ENCODE data around the gene KCNH6. TPM values are rescaled to one million over a fixed set of nuclear protein-coding genes. Genes with fewer than 3 reads are reported as not detected.

Gene KCNH6
- total RNA-seq (2022) = not detected in 2 replicates
- Bru-seq, nascent RNA = percentile 3 among the genes with signal in this experiment
- BruChase-seq, experiment 1, labeled RNA remaining after a 2-hour chase = not detected
- percentile 4 among the genes with signal in this experiment for BruChase-seq, experiment 2, labeled RNA remaining after a 6-hour chase
- long read RNA-seq = 0 reads

- no TSS peak for BruUV-seq (replicated peaks)
- H3K4me3 Mint-ChIP-seq (ENCODE audit: unreplicated experiment) = peak within 1 kb of the TSS; percentile 57
- intact Hi-C loops (cut with micrococcal nuclease; ENCODE audit: unreplicated experiment) = loop anchor here (2.0 kb wide), 2 partner anchors 49 to 77 kb away; partner anchors contain the start of gene CYB561
- peaks cover 8% of the 10 kb centered on the region for H3K27me3 Mint-ChIP-seq (ENCODE audit: insufficient read depth, unreplicated experiment)
- ChIA-PET CTCF (interaction anchor here (0.7 to 1.0 kb wide), 2 partner anchors 32 to 44 kb away, joined by 3 to 5 read pairs; no protein-coding TSS in a partner anchor), POLR2A (interaction anchor here (0.6 kb wide), 1 partner anchor 250 kb away, joined by 3 read pairs; the partner anchor contains the start of gene DDX42)
- no peaks in the 10 kb centered on the region for H3K9me3 Mint-ChIP-seq (ENCODE audit: unreplicated experiment)
- no peaks in the 10 kb centered on the region for H3K36me3 Mint-ChIP-seq (ENCODE audit: insufficient read depth, unreplicated experiment)
- peaks cover 8% of the 10 kb centered on the region for H3K4me1 Mint-ChIP-seq (ENCODE audit: low read depth, unreplicated experiment)
- Histone ChIP-seq H3K36me3 (ENCODE audit: control insufficient read depth, insufficient read depth, low read length) (no peaks in the 10 kb centered on the region), H3K4me1 (0 out of 2 replicates have a peak, but pooled peaks cover 4% of the 10 kb centered on the region), H3K4me3 (ENCODE audit: low read depth, low read length) (peak within 1 kb of the TSS; percentile 35), H3K27me3 (replicated peaks; ENCODE audit: control insufficient read depth, insufficient read depth, low read length) (no peaks in the 10 kb centered on the region), H3K9me3 (no peaks in the 10 kb centered on the region)
- no peak for TF ChIP-seq CTCF (IDR thresholded peaks at IDR 0.05; ENCODE audit: insufficient read depth in 1 of 2, low read depth in 1 of 2, low read length in 1 of 2, severe bottlenecking in 1 of 2, unreplicated experiment in 1 of 2)
- H3K27ac Mint-ChIP-seq (ENCODE audit: unreplicated experiment) = no peak within 1 kb of the TSS
- no peak for DNase-seq
Observed at GRCh38 chr17:63523253-63523855, at the start of gene KCNH6. TSS of gene KCNH6 (plus strand) at chr17:63523358. CDS start at chr17:63523414, 56 bp downstream.

- TF ChIP-seq CTCF (IDR thresholded peaks at IDR 0.05; ENCODE audit: insufficient read depth in 1 of 2, low read depth in 1 of 2, low read length in 1 of 2, severe bottlenecking in 1 of 2, unreplicated experiment in 1 of 2) = no peak
- no peak for DNase-seq
- no peak overlapping the region for H3K4me3 ChIP-seq (ENCODE audit: low read depth, low read length)
- Mint-ChIP-seq H3K9me3 (ENCODE audit: unreplicated experiment) (no peaks in the 10 kb centered on the region), H3K4me1 (ENCODE audit: low read depth, unreplicated experiment) (peaks cover 10% of the 10 kb centered on the region), H3K4me3 (ENCODE audit: unreplicated experiment) (no peak overlapping the region), H3K27me3 (ENCODE audit: insufficient read depth, unreplicated experiment) (peaks cover 15% of the 10 kb centered on the region), H3K27ac (ENCODE audit: unreplicated experiment) (no peak overlapping the region), H3K36me3 (ENCODE audit: insufficient read depth, unreplicated experiment) (no peaks in the 10 kb centered on the region)
- no TSS peak for BruUV-seq (replicated peaks)
- no peaks in the 10 kb centered on the region for H3K9me3 ChIP-seq
- peaks cover 13% of the 10 kb centered on the region for H3K4me1 ChIP-seq
- no peaks in the 10 kb centered on the region for H3K36me3 ChIP-seq (ENCODE audit: control insufficient read depth, insufficient read depth, low read length)
- intact Hi-C loops (cut with micrococcal nuclease; ENCODE audit: unreplicated experiment) = no loop called here
- H3K27me3 ChIP-seq (replicated peaks; ENCODE audit: control insufficient read depth, insufficient read depth, low read length) = no peaks in the 10 kb centered on the region
- CTCF ChIA-PET = no interaction called here
- POLR2A ChIA-PET = no interaction called here
Observed at GRCh38 chr17:63474174-63474573, 49.0 kb upstream of the KCNH6 start.

- POLR2A ChIA-PET = no interaction called here
- DNase-seq = no peak
- Mint-ChIP-seq H3K27me3 (ENCODE audit: insufficient read depth, unreplicated experiment) (peaks cover 15% of the 10 kb centered on the region), H3K4me1 (ENCODE audit: low read depth, unreplicated experiment) (peaks cover 10% of the 10 kb centered on the region), H3K9me3 (ENCODE audit: unreplicated experiment) (no peaks in the 10 kb centered on the region), H3K36me3 (ENCODE audit: insufficient read depth, unreplicated experiment) (no peaks in the 10 kb centered on the region), H3K27ac (ENCODE audit: unreplicated experiment) (no peak overlapping the region), H3K4me3 (ENCODE audit: unreplicated experiment) (peak overlapping the region; percentile 98)
- Histone ChIP-seq H3K36me3 (ENCODE audit: control insufficient read depth, insufficient read depth, low read length) (no peaks in the 10 kb centered on the region), H3K4me3 (ENCODE audit: low read depth, low read length) (no peak overlapping the region), H3K4me1 (peaks cover 13% of the 10 kb centered on the region), H3K27me3 (replicated peaks; ENCODE audit: control insufficient read depth, insufficient read depth, low read length) (no peaks in the 10 kb centered on the region), H3K9me3 (no peaks in the 10 kb centered on the region)
- CTCF ChIA-PET = no interaction called here
- no peak for TF ChIP-seq CTCF (IDR thresholded peaks at IDR 0.05; ENCODE audit: insufficient read depth in 1 of 2, low read depth in 1 of 2, low read length in 1 of 2, severe bottlenecking in 1 of 2, unreplicated experiment in 1 of 2)
- intact Hi-C loops (cut with micrococcal nuclease; ENCODE audit: unreplicated experiment) = no loop called here
- BruUV-seq (replicated peaks) = no TSS peak
Observed at GRCh38 chr17:63474586-63475460, 48.3 kb upstream of the KCNH6 start.

All from Caco-2 (cell line).